Renal cortical epithelial cell (primary cell): ENCODE results near the gene UTF1. TPM values are rescaled to one million over a fixed set of nuclear protein-coding genes. Genes with fewer than 3 reads are reported as not detected.
"Not testable (repeated sequence)": the region's sequence is repeated elsewhere in the genome, so short reads cannot be mapped to it uniquely, and the experiment has no call there.

Source experiments
- DNase-seq: peaks from one replicate; pipeline ENCODE4 v3.0.0-alpha.2; 2011; ENCODE audit warnings: low read depth
- total RNA-seq: library from RNA; depleted of rRNA; stranded (reverse); fragments of >200 nt; gene quantifications from 2 replicates; pipeline ENCODE4 v1.2.3, GENCODE V29; 2014

The UTF1 gene
- total RNA-seq, 1 donor from 2014 or later, result not detected

DNA sequence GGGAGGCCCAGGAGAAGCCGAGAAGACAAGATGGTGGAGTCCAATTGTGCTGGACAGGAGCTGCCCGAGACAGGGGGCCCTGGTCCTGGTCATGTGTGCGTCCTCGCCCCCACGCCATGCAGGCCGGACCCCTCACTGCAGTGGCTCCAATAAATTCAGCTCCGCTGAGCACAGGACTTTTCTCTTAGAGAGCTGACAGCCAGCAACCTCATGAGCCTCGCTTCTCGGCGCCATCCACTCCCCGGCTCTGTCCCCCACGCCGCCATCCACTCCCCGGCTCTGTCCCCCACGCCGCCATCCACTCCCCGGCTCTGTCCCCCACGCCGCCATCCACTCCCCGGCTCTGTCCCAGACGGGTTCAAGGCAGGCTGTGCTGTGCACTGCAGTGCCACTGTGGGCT is 2.8 kb upstream of the UTF1 start:
- no peak for DNase-seq

GRCh38 chr10:133229265-133230043 is 563 bp upstream of the UTF1 start:
- no peak for DNase-seq

DNA sequence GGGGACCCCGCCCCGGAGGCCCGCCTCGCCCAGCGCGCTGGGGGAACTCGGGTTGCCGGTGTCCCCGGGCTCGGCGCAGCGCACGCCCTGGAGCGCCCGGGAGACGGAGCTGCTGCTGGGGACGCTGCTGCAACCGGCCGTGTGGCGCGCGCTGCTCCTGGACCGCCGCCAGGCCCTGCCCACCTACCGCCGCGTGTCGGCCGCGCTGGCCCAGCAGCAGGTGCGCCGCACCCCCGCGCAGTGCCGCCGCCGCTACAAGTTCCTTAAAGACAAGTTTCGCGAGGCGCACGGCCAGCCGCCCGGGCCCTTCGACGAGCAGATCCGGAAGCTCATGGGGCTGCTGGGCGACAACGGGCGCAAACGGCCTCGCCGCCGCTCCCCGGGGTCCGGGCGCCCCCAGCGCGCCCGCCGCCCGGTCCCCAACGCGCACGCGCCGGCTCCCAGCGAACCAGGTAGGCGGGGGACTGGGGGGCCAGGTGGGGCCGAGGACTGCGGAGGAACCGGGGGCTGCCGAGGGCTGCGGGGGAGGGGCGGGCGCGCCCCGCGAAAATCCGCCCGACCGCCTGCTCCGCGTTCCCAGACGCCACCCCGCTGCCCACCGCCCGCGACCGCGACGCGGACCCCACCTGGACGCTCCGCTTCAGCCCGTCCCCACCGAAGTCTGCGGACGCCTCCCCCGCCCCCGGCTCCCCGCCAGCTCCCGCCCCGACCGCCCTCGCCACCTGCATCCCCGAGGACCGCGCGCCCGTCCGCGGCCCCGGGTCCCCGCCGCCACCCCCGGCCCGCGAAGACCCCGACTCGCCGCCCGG is 574 bp downstream of the UTF1 start:
- no peak for DNase-seq

DNA sequence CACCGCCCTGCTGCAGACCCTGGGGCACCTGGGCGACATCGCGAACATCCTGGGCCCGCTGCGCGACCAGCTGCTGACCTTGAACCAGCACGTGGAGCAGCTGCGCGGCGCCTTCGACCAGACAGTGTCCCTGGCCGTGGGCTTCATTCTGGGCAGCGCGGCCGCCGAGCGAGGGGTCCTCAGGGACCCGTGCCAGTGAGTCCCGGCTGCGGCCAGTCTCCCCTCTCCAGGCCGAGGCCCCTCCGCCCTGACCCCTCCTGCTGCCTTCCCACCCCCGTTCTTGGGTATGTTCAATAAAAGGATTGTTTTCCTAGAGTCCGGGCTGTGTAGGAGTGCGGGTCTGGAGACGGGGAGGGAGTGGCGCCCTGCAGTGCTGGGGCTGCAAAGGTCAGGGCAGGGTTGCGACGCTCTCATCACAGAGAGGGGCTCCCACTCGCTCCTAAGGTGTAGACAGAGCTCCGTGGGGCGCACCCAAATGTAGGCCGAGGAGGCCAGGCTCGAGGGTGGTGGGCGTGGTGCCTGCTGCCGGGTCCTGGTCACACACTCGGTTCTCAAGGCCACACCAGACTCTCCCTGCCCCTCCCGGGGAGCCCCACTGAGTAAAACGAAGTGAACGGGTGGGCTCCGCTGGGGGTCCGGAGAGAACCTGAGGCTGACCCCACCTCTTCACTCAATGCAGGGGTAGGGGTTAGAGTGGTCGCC is 1.4 kb downstream of the UTF1 start:
- DNase-seq, result no peak

- no peak for DNase-seq
Observed at GRCh38 chr10:133231946-133232574, 2.0 kb downstream of the UTF1 start.

DNA sequence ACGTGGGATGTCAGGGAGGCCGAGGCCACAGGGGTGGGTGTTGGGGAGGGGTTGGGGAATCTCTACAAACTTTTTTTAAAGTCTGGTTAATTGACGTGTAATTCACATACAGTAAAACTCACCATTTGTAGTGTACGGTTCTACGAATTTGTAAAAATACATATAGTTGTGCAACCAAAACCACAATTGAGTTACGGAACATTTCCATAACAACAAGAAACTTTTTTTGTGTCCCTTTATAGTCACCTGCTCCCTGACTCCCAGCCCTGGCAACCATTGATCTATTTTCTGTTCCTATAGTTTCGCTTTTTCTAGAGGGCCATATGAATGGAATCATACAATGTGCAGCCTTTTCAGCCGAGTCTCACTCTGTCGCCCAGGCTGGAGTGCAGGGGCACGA is 4.8 kb downstream of the UTF1 start:
- not testable (repeated sequence) for DNase-seq

DNA sequence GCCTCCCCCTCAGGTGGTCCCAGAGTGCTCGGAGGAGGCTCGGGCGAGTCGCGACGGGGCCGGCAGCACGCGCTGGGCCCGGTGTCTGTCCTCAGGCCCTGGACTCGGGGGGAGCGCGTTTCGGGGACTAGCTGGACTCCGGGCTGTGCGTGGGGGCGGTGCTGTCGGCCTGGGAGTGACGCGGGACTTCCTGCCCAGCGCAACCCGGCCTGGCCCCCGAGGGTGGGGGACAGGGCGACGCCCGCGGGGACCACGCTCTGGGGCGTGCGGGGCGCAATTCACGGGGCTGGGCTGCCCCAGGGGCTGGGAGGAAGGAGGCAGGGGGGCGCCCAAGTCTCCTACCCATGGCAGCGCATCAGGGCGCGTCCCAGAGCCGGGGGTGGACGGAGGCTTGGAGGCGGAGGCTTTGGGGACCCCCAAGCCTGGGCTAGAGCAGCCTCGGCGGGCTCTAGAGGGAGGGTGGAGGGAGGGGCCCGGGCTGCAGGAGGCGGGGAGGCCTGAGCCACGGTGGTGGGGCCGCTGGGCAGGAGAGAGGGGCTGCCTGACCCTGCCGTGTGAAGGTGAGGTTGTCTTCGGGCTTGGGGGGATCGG is 5.3 kb downstream of the UTF1 start:
- DNase-seq, result no peak

DNA sequence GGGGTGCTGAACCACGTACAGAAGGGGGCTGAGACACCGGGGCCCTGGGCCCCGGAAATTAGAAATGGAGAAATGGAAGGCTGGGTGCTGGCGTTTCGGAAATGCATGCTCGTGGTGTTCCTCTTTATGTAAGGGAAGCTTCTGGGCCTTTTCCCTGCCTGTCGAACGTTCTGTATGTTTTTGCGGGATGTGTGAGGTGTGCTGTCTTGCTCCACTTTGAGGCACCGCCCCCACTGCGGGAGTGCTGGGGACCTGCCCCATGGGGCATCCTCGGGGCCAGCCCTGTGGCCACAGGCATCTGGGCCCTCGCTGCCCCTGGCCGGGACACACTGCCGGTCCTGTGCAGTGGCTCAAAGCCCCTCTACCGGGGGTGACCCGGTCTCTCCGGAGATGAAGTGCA is 5.9 kb downstream of the UTF1 start:
- DNase-seq, result no peak

- DNase-seq, result no peak
Observed at GRCh38 chr10:133236401-133237240, 6.6 kb downstream of the UTF1 start.

DNA sequence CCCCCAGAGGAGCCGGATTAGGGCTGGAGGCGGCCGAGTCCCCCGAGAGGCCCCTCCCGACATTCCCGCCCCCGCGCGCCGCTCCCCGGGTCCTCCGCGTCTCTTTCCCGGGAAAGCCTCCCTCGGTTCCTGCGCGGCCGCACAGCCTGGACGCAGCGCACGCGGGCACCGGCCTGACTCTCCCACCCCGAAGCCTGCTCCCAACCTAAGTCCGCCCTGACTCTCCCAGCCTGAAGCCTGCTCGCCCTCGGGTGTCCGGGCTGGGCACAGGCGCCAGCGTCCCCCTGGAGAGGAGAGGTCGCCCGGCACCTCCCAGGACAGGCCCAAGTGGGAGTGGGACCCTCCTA is 7.2 kb downstream of the UTF1 start:
- no peak for DNase-seq

- no peak for DNase-seq
Observed at GRCh38 chr10:133237588-133238465, 7.8 kb downstream of the UTF1 start, which contains the start of gene VENTX. TSS of gene VENTX (plus strand) at chr10:133237855. CDS start at chr10:133237915, 60 bp downstream.

- DNase-seq, result no peak
Observed at GRCh38 chr10:133238466-133238804, 8.4 kb downstream of the UTF1 start.

DNA sequence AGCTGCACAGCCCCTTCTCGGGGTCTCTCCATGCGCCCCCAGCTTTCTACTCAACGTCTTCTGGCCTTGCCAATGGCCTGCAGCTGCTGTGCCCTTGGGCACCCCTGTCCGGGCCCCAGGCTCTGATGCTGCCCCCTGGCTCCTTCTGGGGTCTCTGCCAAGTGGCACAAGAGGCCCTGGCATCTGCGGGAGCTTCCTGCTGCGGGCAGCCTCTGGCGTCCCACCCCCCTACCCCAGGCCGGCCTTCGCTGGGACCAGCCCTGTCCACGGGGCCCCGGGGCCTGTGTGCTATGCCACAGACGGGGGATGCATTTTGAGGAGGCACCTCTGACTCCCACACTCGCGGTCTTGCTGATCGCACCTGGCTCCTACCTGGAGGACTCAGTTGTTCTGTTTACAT is 10.0 kb downstream of the UTF1 start:
- DNase-seq, result no peak

- no peak for DNase-seq
Observed at GRCh38 chr10:133241501-133242205, 11.6 kb downstream of the UTF1 start.

GRCh38 chr10:133242611-133243356 is 12.8 kb downstream of the UTF1 start:
- DNase-seq, result no peak

DNA sequence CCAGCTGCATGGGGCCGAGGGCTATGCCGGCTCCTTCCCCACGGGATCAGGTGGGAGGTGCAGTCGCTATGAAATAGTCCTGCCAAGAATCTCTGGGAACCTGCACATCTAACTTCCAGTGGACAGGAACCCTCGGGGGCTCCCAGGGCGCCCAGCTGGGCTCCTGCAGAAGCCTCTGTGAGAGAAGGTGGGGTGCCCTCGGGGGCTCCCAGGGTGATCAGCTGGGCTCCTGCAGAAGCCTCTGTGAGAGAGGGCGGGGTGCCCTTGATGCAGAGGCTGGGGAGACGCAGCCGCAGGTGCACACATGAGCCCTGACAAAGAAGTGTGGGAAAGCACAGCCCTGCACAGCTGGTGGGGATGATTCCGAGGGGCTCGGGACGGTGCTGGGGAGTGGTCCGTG is 13.6 kb downstream of the UTF1 start:
- no peak for DNase-seq

- DNase-seq, result no peak
Observed at GRCh38 chr10:133245439-133246235, 15.6 kb downstream of the UTF1 start.

GRCh38 chr10:133246236-133246626 is 16.2 kb downstream of the UTF1 start:
- DNase-seq, result no peak
